H9 (cell line): ENCODE measurements around the gene SLC22A31. TPM values are rescaled to one million over a fixed set of nuclear protein-coding genes. Genes with fewer than 3 reads are reported as not detected.

Experiments
- DNase-seq: peaks from one replicate; pipeline ENCODE4 v3.0.0-alpha.2; 2017
- H2AFZ ChIP-seq: one replicate; pipeline ENCODE4 v1.6.1; 2013; ENCODE audit warnings: mild to moderate bottlenecking, low read length, control low read depth, moderate library complexity
- H2AK5ac ChIP-seq: 2 replicates; pipeline ENCODE4 v1.6.1; 2013; ENCODE audit warnings: low read length, control low read depth, mixed read lengths; ENCODE audit not compliant: insufficient read length
- H2BK120ac ChIP-seq: one replicate; pipeline ENCODE4 v1.6.1; 2013; ENCODE audit warnings: low read depth, mild to moderate bottlenecking, low read length, control low read depth, inconsistent platforms; ENCODE audit not compliant: poor library complexity, severe bottlenecking
- H2BK12ac ChIP-seq: 2 replicates; pipeline ENCODE4 v1.6.1; 2013; ENCODE audit warnings: low read length, control low read depth, mixed read lengths, low read depth; ENCODE audit not compliant: insufficient read length
- H2BK15ac ChIP-seq: 2 replicates; pipeline ENCODE4 v1.6.1; 2013; ENCODE audit warnings: low read depth, low read length, control low read depth
- H2BK20ac ChIP-seq: one replicate; pipeline ENCODE4 v1.6.1; 2013; ENCODE audit warnings: low read depth, mild to moderate bottlenecking, low read length, control low read depth, inconsistent platforms; ENCODE audit not compliant: poor library complexity, severe bottlenecking
- H2BK5ac ChIP-seq: 2 replicates; pipeline ENCODE4 v1.6.1; 2013; ENCODE audit warnings: low read length, control low read depth, mixed read lengths; ENCODE audit not compliant: insufficient read length
- H3K14ac ChIP-seq: 2 replicates; pipeline ENCODE4 v1.6.1; 2013; ENCODE audit warnings: low read length, control low read depth; ENCODE audit not compliant: insufficient read depth
- H3K18ac ChIP-seq: 2 replicates; pipeline ENCODE4 v1.6.1; 2013; ENCODE audit warnings: low read depth, mild to moderate bottlenecking, mixed read lengths, low read length, control low read depth; ENCODE audit not compliant: insufficient read length
- H3K23ac ChIP-seq: 2 replicates; pipeline ENCODE4 v1.6.1; 2013; ENCODE audit warnings: low read length, control low read depth, mixed read lengths, low read depth; ENCODE audit not compliant: insufficient read length
- H3K23me2 ChIP-seq: 2 replicates; pipeline ENCODE4 v1.6.1; 2013; ENCODE audit warnings: low read depth, mild to moderate bottlenecking, mixed read lengths, low read length, control low read depth; ENCODE audit not compliant: insufficient read length, poor library complexity, severe bottlenecking
- H3K27ac ChIP-seq: 2 replicates; pipeline ENCODE4 v1.5.1; 2013; ENCODE audit warnings: low read length, control low read depth, mixed read lengths, low read depth; ENCODE audit not compliant: insufficient read length
- H3K27me3 ChIP-seq: 2 replicates; pipeline ENCODE4 v1.6.1; 2013; ENCODE audit warnings: low read length, control low read depth, inconsistent platforms; ENCODE audit not compliant: insufficient read depth
- H3K4ac ChIP-seq: 2 replicates; pipeline ENCODE4 v1.6.1; 2013; ENCODE audit warnings: low read depth, mild to moderate bottlenecking, control low read depth, inconsistent platforms, low read length, moderate library complexity
- H3K4me1 ChIP-seq: 2 replicates; pipeline ENCODE4 v1.6.1; 2013; ENCODE audit warnings: low read length, control low read depth, inconsistent platforms; ENCODE audit not compliant: insufficient read depth
- H3K4me2 ChIP-seq: 2 replicates; pipeline ENCODE4 v1.6.1; 2013; ENCODE audit warnings: low read length, control low read depth, mixed read lengths; ENCODE audit not compliant: insufficient read length, insufficient read depth
- H3K56ac ChIP-seq: 2 replicates; pipeline ENCODE4 v1.6.1; 2013; ENCODE audit warnings: low read depth, mild to moderate bottlenecking, mixed read lengths, low read length, control low read depth; ENCODE audit not compliant: insufficient read length
- H3K79me1 ChIP-seq: 2 replicates; pipeline ENCODE4 v1.6.1; 2013; ENCODE audit warnings: low read depth, mild to moderate bottlenecking, moderate library complexity, low read length, control low read depth, inconsistent platforms; ENCODE audit not compliant: insufficient read depth, poor library complexity, severe bottlenecking
- H3K79me2 ChIP-seq: 2 replicates; pipeline ENCODE4 v1.6.1; 2013; ENCODE audit warnings: low read length, control low read depth, inconsistent platforms; ENCODE audit not compliant: insufficient read depth
- H3K9ac ChIP-seq: 2 replicates; pipeline ENCODE4 v1.6.1; 2013; ENCODE audit warnings: low read length, control low read depth, mixed read lengths; ENCODE audit not compliant: insufficient read length; ENCODE audit errors: extremely low read depth
- H3K9me3 ChIP-seq: one replicate; pipeline ENCODE4 v1.6.1; 2013; ENCODE audit warnings: low read depth, low read length, inconsistent platforms; ENCODE audit not compliant: control insufficient read depth
- H3T11ph ChIP-seq: one replicate; pipeline ENCODE4 v1.6.1; 2013; ENCODE audit warnings: mild to moderate bottlenecking, low read length, control low read depth, inconsistent platforms
- H4K20me1 ChIP-seq: one replicate; pipeline ENCODE4 v1.6.1; 2013; ENCODE audit not compliant: control insufficient read depth, insufficient read length, insufficient read depth
- H4K5ac ChIP-seq: 2 replicates; pipeline ENCODE4 v1.6.1; 2013; ENCODE audit warnings: low read depth, mild to moderate bottlenecking, mixed read lengths, low read length, control low read depth; ENCODE audit not compliant: insufficient read length
- H4K8ac ChIP-seq: replicated peaks from 2 replicates; pipeline ENCODE4 v1.6.1; 2013; ENCODE audit warnings: low read length, control low read depth, mixed read lengths, low read depth; ENCODE audit not compliant: insufficient read length
- H4K91ac ChIP-seq: 2 replicates; pipeline ENCODE4 v1.6.1; 2013; ENCODE audit warnings: low read depth, mild to moderate bottlenecking, moderate library complexity, mixed read lengths, low read length, control low read depth; ENCODE audit not compliant: insufficient read length
- H3K27ac Mint-ChIP-seq, 3 experiments: 2 replicates in 2 of 3; 3 replicates in 1 of 3; pipeline ENCODE4 v1.8.0; 2020 to 2021; ENCODE audit warnings: mixed read lengths in 3 of 3, mild to moderate bottlenecking in 1 of 3, moderate library complexity in 1 of 3
- H3K27me3 Mint-ChIP-seq: 2 replicates; pipeline ENCODE4 v1.8.0; 2021; ENCODE audit warnings: low read depth, mild to moderate bottlenecking, moderate library complexity, mixed read lengths
- H3K36me3 Mint-ChIP-seq, 3 experiments: 2 replicates in 2 of 3; 3 replicates in 1 of 3; pipeline ENCODE4 v1.8.0; 2020 to 2021; ENCODE audit warnings: low read depth in 3 of 3, mixed read lengths in 3 of 3; ENCODE audit not compliant: insufficient read depth in 1 of 3
- H3K4me1 Mint-ChIP-seq, 2 experiments: 2 replicates each; pipeline ENCODE4 v1.8.0; 2020; ENCODE audit warnings: mixed read lengths in 2 of 2
- H3K4me3 Mint-ChIP-seq, 2 experiments: 2 replicates in 1 of 2; 3 replicates in 1 of 2; pipeline ENCODE4 v1.8.0; 2020 to 2021; ENCODE audit warnings: mild to moderate bottlenecking in 2 of 2, mixed read lengths in 2 of 2, moderate library complexity in 1 of 2
- H3K9me3 Mint-ChIP-seq, 2 experiments: 2 replicates in 1 of 2; 3 replicates in 1 of 2; pipeline ENCODE4 v1.8.0; 2020; ENCODE audit warnings: mild to moderate bottlenecking in 2 of 2, mixed read lengths in 2 of 2, moderate library complexity in 1 of 2
- WGBS: extraction: QIAGEN DNeasy Blood & Tissue Kit; methylation state at CpG from one replicate; pipeline ENCODE4 v1.1.7; 2013; ENCODE audit warnings: missing lambda C conversion rate, low lambda C conversion rate, mixed read lengths; ENCODE audit not compliant: insufficient read length; ENCODE audit errors: extremely low coverage; 5-methylcytosine and 5-hydroxymethylcytosine counted together
- total RNA-seq: library from RNA; stranded (reverse); gene quantifications from 2 replicates; pipeline ENCODE4 v1.2.1, GENCODE V29; 2021
- TF ChIP-seq, protein P1 (sequence below): fragments of 200-600 bp; sonication (generic); conservative IDR thresholded peaks from 3 replicates; pipeline ENCODE4 v1.8.0; 2021; ENCODE audit warnings: antibody characterized with exemption, mild to moderate bottlenecking

SLC22A31 gene
- total RNA-seq, 1 experiment from 2014 or later, result 7.7 TPM

DNA sequence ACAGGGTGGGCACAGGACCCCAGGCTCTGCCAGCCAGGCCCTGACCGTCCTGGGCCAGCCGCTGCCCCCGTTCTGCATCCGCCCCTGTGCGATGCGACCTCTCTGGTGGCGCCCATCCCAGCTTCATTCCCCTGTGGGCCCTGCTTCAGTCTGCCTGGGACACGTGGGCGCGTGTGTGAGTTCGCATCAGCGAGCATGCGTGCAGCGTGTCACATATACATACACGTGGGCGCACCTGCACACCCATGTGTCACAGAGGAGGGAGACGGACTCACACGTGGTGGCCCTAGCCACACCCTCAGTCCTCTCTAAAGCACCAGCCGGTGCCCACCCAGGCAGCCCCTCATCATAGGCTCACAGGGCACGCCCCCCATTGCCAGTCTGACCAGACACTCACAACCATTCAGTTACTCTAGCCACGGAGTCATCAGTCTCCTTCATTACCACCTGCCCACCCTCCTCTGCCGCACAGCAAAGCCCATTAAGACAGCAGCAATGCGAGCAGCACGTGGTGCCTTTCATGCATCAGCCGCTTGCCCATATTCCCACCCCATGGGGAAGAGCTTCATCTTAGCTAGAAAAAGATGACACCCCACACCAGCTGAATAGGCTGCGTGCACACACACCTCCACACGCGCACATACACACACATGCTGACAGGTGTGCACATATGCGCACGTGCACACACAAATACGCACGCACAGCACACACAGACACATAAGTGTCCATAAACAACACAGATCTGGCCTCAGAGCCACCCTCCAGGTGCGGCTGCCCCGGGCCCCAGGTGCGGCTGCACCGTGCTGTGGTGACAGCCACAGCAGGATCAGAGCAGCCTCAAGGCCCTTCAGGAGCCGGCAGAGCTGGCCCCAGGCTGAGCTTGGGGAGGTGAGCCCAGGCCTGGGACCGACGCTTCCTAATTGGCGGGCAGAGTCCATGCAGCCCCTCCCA lies 38.3 kb downstream of the SLC22A31 start:
- no peaks in the 10 kb centered on the region for H3K79me1 ChIP-seq
- no peak overlapping the region for H2BK5ac ChIP-seq
- H3K23me2 ChIP-seq, result no peaks in the 10 kb centered on the region
- TF ChIP-seq, protein P1, sequence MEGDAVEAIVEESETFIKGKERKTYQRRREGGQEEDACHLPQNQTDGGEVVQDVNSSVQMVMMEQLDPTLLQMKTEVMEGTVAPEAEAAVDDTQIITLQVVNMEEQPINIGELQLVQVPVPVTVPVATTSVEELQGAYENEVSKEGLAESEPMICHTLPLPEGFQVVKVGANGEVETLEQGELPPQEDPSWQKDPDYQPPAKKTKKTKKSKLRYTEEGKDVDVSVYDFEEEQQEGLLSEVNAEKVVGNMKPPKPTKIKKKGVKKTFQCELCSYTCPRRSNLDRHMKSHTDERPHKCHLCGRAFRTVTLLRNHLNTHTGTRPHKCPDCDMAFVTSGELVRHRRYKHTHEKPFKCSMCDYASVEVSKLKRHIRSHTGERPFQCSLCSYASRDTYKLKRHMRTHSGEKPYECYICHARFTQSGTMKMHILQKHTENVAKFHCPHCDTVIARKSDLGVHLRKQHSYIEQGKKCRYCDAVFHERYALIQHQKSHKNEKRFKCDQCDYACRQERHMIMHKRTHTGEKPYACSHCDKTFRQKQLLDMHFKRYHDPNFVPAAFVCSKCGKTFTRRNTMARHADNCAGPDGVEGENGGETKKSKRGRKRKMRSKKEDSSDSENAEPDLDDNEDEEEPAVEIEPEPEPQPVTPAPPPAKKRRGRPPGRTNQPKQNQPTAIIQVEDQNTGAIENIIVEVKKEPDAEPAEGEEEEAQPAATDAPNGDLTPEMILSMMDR, result no peak
- peaks cover 18% of the 10 kb centered on the region for H3K27me3 Mint-ChIP-seq
- no CpG with 5 or more reads among the region's 40 CpGs for WGBS
- no peak overlapping the region for H4K5ac ChIP-seq
- no peaks in the 10 kb centered on the region; a peak in 1 of 7 replicates for H3K36me3 Mint-ChIP-seq
- no peak overlapping the region for H2BK15ac ChIP-seq
- peaks cover 11 to 16% of the 10 kb centered on the region in 2 experiments for H3K9me3 Mint-ChIP-seq
- no peak overlapping the region for H3K23ac ChIP-seq
- no peak overlapping the region; a peak in 1 of 5 replicates for H3K4me3 Mint-ChIP-seq
- H2BK12ac ChIP-seq, result no peak overlapping the region
- no peak overlapping the region for H2BK20ac ChIP-seq
- H2AK5ac ChIP-seq, result no peak overlapping the region
- no peak overlapping the region for H3T11ph ChIP-seq
- H3K56ac ChIP-seq, result no peak overlapping the region
- H3K14ac ChIP-seq, result no peak overlapping the region
- no peak overlapping the region for H2BK120ac ChIP-seq
- H3K9ac ChIP-seq, result no peak overlapping the region
- H3K27me3 ChIP-seq, result no peaks in the 10 kb centered on the region
- H3K4me1 Mint-ChIP-seq, result 0 out of 4 replicates have a peak, but pooled peaks cover 0 to 5% of the 10 kb centered on the region in 2 experiments
- H2AFZ ChIP-seq, result no peak overlapping the region
- H3K79me2 ChIP-seq, result no peaks in the 10 kb centered on the region
- H3K4me2 ChIP-seq, result no peak overlapping the region
- H3K9me3 ChIP-seq, result no peaks in the 10 kb centered on the region
- H3K27ac ChIP-seq, result no peak overlapping the region
- no peaks in the 10 kb centered on the region for H4K20me1 ChIP-seq
- no peak for DNase-seq
- no peaks in the 10 kb centered on the region for H3K4me1 ChIP-seq
- H3K27ac Mint-ChIP-seq, result peak overlapping the region in 1 of 3 experiments; percentile 65; a peak in 2 of 7 replicates
- H3K18ac ChIP-seq, result no peak overlapping the region
- no peak overlapping the region for H4K8ac ChIP-seq
- no peak overlapping the region for H4K91ac ChIP-seq
- no peak overlapping the region for H3K4ac ChIP-seq
